ENCODE results near the gene CST7.

Gene CST7

GRCh38 chr20:25005661-25006060 lies 56.6 kb downstream of the CST7 start:
- no peak for DNase-seq (ENCODE audit: low read depth)

DNA sequence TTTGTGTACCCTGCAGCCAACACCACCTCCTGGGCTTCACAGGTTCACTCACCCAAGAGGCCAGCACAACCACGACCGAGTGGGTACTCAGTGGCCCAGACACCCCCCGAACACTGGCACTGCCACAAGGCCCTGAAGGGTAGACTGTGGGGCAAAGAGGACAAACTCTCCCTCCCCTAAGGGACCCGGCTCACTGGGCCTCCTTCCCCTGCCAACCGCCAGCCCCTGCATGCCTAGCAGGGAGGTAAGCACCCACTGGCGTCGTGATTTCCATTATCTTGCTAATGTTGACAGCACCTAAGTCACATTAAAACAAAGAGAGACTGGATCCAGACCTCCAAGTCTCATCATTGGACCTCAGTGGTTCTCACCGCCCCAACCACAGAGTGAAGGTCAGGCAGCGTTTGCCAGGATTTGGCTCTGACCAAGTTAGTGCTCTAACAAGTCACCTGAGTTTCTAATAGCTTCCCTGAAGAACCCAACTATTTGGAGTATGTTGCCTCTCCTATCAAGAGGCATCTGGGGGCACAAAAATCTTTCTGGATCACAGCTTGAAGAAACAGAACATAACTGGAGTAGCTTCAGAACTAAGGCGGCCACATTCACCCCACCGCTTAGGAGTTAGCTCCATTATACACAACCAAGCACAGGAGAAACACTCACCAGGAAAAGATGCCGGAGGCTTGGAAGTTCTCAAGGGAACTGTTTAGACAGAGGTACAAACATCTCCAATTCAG lies 57.5 kb downstream of the CST7 start:
- DNase-seq (ENCODE audit: low read depth): no peak

DNA sequence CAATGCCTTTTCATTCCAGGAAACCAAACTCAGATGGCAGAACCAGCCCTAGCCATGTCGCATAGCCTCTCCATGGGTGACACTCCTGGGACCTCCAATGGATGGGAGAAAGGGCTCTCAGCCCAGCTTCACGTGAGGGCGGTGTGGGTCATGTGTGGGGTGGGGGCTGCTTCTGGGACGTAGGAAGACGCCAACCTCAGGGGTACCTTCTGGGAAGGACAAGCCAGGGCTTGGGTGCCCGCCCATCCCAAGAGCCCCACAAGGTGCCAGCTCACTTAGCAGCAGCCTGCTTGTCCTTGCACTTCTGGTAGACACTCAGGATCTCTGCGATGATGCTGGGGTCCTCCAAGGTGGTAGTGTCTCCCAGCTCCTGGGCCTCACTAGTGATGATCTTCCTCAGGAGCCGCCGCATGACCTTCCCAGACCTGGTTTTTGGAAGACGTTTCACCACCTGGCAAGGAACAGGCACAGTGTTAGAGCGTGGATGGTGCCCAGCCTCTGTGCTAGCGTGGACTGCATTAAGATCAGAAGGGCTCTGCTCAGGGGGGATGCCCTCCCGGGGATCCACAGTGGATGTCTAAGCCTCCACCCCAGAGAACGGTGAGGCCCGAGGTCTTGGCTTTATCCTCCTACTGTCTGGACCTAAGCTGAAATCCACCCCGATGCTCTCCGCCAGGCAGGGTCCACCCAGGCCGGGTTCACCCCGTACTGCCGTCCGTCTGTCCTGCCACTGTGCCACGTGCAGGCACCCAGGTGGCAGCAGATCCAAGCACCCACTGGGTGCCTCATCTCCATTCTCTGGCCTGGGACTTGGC lies 58.6 kb downstream of the CST7 start:
- DNase-seq (ENCODE audit: low read depth): no peak

DNA sequence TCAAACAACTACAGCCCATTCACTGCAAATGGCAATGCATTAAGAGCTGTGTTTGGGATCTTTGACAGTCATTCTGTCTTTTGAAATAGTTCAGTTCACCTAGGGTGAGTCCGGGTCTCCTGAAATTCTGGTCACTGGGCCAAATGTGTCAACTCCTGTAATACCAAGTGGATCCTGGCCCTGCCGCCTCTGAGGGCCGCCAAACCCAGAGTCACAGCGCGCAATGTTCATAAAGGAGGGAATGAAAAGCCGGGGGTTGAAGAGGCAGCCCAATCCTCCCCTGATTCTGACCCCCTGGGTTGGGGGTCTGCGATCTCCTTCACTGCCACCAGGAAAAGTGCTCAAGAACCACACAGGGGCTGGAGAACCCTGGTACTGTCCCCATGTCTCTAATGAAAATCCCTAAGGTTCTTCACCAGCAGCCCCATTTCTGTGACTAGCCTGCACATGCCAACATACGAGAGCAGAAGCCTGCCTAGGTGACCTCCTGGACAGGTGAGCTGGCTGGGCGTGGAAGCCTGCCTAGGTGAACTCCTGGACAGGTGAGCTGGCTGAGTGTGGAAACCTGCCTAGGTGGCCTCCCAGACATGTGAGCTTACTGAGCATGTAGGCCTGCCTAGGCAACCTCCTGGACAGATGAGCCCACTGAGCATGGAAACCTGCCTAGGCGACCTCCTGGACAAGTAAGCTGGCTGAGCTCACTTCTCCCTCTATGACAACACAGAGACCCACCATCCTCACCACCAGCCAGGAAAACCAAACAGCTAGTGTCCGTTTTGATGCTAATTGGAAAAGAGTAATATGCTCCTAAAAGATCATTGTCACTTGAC lies 59.5 kb downstream of the CST7 start:
- no peak for DNase-seq (ENCODE audit: low read depth)

Data from stimulated activated CD8-positive, alpha-beta memory T cell treated with anti-CD3 and anti-CD28 coated beads, Interleukin-15, amount 100 ng/mL, for 24 hours (primary cell).